Kidney (tissue), 14 donors: ENCODE data around the gene FOXB1. TPM values are rescaled to one million over a fixed set of nuclear protein-coding genes. Genes with fewer than 3 reads are reported as not detected.

ENCODE experiments used
- DNase-seq, 5 donors: peaks; one replicate each; pipeline ENCODE4 v3.0.0-alpha.2; 2013 to 2020
- FAIRE-seq: peaks from 2 replicates; lab custom pipeline; 2012; peaks lifted over from hg19 to GRCh38; lab: Jason Lieb, UNC
- H3K27ac ChIP-seq, 2 donors: one replicate each; pipeline ENCODE4 v1.7.0; 2013; ENCODE audit warnings: low read depth in 2 of 2, low read length in 2 of 2, inconsistent platforms in 1 of 2
- H3K27me3 ChIP-seq: one replicate; pipeline ENCODE4 v1.7.1; 2013; ENCODE audit warnings: low read length, inconsistent platforms; ENCODE audit not compliant: control insufficient read depth, insufficient read depth
- H3K36me3 ChIP-seq, 3 donors: one replicate each; pipeline versions ENCODE4 v1.7.0 to v1.7.1; 2013; ENCODE audit warnings: low read length in 3 of 3, control low read depth in 1 of 3, inconsistent platforms in 1 of 3; ENCODE audit not compliant: insufficient read depth in 3 of 3, control insufficient read depth in 2 of 3
- H3K4me1 ChIP-seq, 3 donors: one replicate each; pipeline versions ENCODE4 v1.7.0 to v1.7.1; 2013; ENCODE audit warnings: low read length in 3 of 3, inconsistent platforms in 1 of 3, low read depth in 1 of 3; ENCODE audit not compliant: control insufficient read depth in 2 of 3, insufficient read depth in 2 of 3
- H3K4me3 ChIP-seq, 3 donors: one replicate each; pipeline versions ENCODE4 v1.7.0 to v1.8.1; 2013; ENCODE audit warnings: low read length in 3 of 3, control low read depth in 1 of 3, inconsistent platforms in 1 of 3
- H3K9ac ChIP-seq, 3 donors: one replicate each; pipeline versions ENCODE4 v1.7.0 to v1.7.1; 2013; ENCODE audit warnings: low read length in 3 of 3, control low read depth in 1 of 3, inconsistent platforms in 1 of 3
- H3K9me3 ChIP-seq, 3 donors: one replicate each; pipeline versions ENCODE4 v1.7.0 to v1.7.1; 2013; ENCODE audit warnings: low read length in 3 of 3, control low read depth in 1 of 3, inconsistent platforms in 1 of 3; ENCODE audit not compliant: control insufficient read depth in 2 of 3, insufficient read depth in 1 of 3
- CTCF ChIP-seq: IDR thresholded peaks from 3 replicates; pipeline ENCODE4 v1.5.1; 2012; ENCODE audit warnings: mild to moderate bottlenecking, moderate library complexity, borderline replicate concordance; ENCODE audit not compliant: insufficient read depth; ENCODE audit errors: extremely low read depth
- intact Hi-C: fragments of 100-400 bp; cut with DNase I; formaldehyde crosslinking; loops from one replicate; pipeline ENCODE4 v1.11.1; 2022
- polyA plus RNA-seq: library from polyadenylated mRNA; stranded (reverse); fragments of 350-450 nt; fragmentation: Illumina TruSeq; extraction: RNeasy Lipid Tissue Mini Kit (QIAGEN cat#74804); gene quantifications from one replicate; pipeline ENCODE4 v1.2.3, GENCODE V29; 2014; ENCODE audit warnings: low read depth, low replicate concordance; ENCODE audit not compliant: insufficient read depth
- total RNA-seq: library from RNA; stranded (reverse); fragmentation: NEBNext Ultra II Directional; extraction: Animal tissue kit (Norgen Biotek cat#: 25700); gene quantifications from one replicate; pipeline ENCODE4 v1.2.1, GENCODE V29; 2021
- donor health status: control.
- donor health status: control.
- donor health status: control.
- donor health status: control.
- donor health status: control.
- donor health status: DM: yes; HTN: yes; CAD: no.
- donor health status: Normal renal cell carcinoma (clear cell type).

FOXB1 gene
- total and polyA plus RNA-seq, 2 donors from 2014 or later = not detected

- no peak for TF ChIP-seq CTCF
- no peak overlapping the region for H3K4me3 ChIP-seq
- H3K27ac ChIP-seq = no peak overlapping the region
- no peaks in the 10 kb centered on the region for H3K4me1 ChIP-seq
- no peaks in the 10 kb centered on the region for H3K9me3 ChIP-seq
- H3K9ac ChIP-seq = no peak overlapping the region
- intact Hi-C loops = no loop called here
- no peaks in the 10 kb centered on the region for H3K27me3 ChIP-seq
- H3K36me3 ChIP-seq = no peaks in the 10 kb centered on the region
- DNase-seq (no peak), FAIRE-seq (no peak)
Measured at GRCh38 chr15:60021589-60022378, 17.7 kb downstream of the FOXB1 start.

GRCh38 chr15:60022379-60022741 is 18.2 kb downstream of the FOXB1 start:
- no peak for TF ChIP-seq CTCF
- no peaks in the 10 kb centered on the region for H3K27me3 ChIP-seq
- H3K4me3 ChIP-seq = no peak overlapping the region
- intact Hi-C loops = no loop called here
- no peak overlapping the region for H3K9ac ChIP-seq
- no peaks in the 10 kb centered on the region for H3K4me1 ChIP-seq
- no peaks in the 10 kb centered on the region for H3K9me3 ChIP-seq
- H3K27ac ChIP-seq = no peak overlapping the region
- DNase-seq = no peak
- no peak for FAIRE-seq
- no peaks in the 10 kb centered on the region for H3K36me3 ChIP-seq

- no peak for TF ChIP-seq CTCF
- intact Hi-C loops = no loop called here
Measured at GRCh38 chr15:60026555-60026954, 22.4 kb downstream of the FOXB1 start.

More at GRCh38 chr15:60026555-60026954, 22.4 kb downstream of the FOXB1 start:
- Histone ChIP-seq H3K9ac (no peak overlapping the region), H3K27ac (no peak overlapping the region), H3K27me3 (no peaks in the 10 kb centered on the region), H3K9me3 (no peaks in the 10 kb centered on the region), H3K4me3 (no peak overlapping the region), H3K36me3 (no peaks in the 10 kb centered on the region), H3K4me1 (no peaks in the 10 kb centered on the region)
- no peak for DNase-seq
- FAIRE-seq = no peak
